Choroid plexus epithelial cell (primary cell): Measurements from ENCODE around the gene HSD17B12.

ENCODE experiments used
- DNase-seq: peaks from one replicate; pipeline ENCODE4 v3.0.0-alpha.2; 2010; ENCODE audit warnings: low read depth
- H3K4me3 ChIP-seq: 2 replicates; pipeline ENCODE4 v1.5.1; 2011; ENCODE audit warnings: low read depth, mild to moderate bottlenecking, control low read depth, low read length, moderate library complexity
- CTCF ChIP-seq: conservative IDR thresholded peaks from 2 replicates; pipeline ENCODE4 v1.5.1; 2011; ENCODE audit warnings: low read depth, mild to moderate bottlenecking, control low read depth, inconsistent platforms, low read length, moderate library complexity

HSD17B12 gene

GRCh38 chr11:43735961-43736360 lies 55.4 kb downstream of the HSD17B12 start:
- DNase-seq = peak; percentile 25
- H3K4me3 ChIP-seq = no peak overlapping the region
- peak; percentile 25 for TF ChIP-seq CTCF

- no peak overlapping the region for H3K4me3 ChIP-seq
- peak; percentile 78 for DNase-seq
- no peak for TF ChIP-seq CTCF
Observed at GRCh38 chr11:43736502-43737200, 56.1 kb downstream of the HSD17B12 start.

GRCh38 chr11:43737201-43737590 lies 56.7 kb downstream of the HSD17B12 start:
- H3K4me3 ChIP-seq = no peak overlapping the region
- no peak for TF ChIP-seq CTCF

GRCh38 chr11:43738600-43739409 lies 58.3 kb downstream of the HSD17B12 start:
- DNase-seq = peak; percentile 93
- H3K4me3 ChIP-seq = peak overlapping the region; percentile 9
- no peak for TF ChIP-seq CTCF

More at GRCh38 chr11:43737201-43737590, 56.7 kb downstream of the HSD17B12 start:
- no peak for DNase-seq

- no peak overlapping the region for H3K4me3 ChIP-seq
- no peak for DNase-seq
- no peak for TF ChIP-seq CTCF
Observed at GRCh38 chr11:43746670-43747069, 66.1 kb downstream of the HSD17B12 start.

GRCh38 chr11:43747130-43747802 lies 66.7 kb downstream of the HSD17B12 start:
- no peak for TF ChIP-seq CTCF
- H3K4me3 ChIP-seq = no peak overlapping the region
- DNase-seq = no peak
